Keratinocyte (primary cell): Measurements from ENCODE around the gene RXRA. TPM values are rescaled to one million over a fixed set of nuclear protein-coding genes. Genes with fewer than 3 reads are reported as not detected.

Source experiments
- DNase-seq: peaks from one replicate; pipeline ENCODE4 v3.0.0-alpha.2; 2011; ENCODE audit warnings: low read depth, missing footprints, low spot score
- FAIRE-seq: peaks from 2 replicates; lab custom pipeline; 2011; peaks lifted over from hg19 to GRCh38; lab: Jason Lieb, UNC
- H2AFZ ChIP-seq: 2 replicates; pipeline ENCODE4 v1.6.0; 2012; ENCODE audit warnings: low read length, control low read depth, inconsistent platforms; ENCODE audit not compliant: control insufficient read depth
- H3K27ac ChIP-seq: 2 replicates; pipeline ENCODE4 v1.5.1; 2011; ENCODE audit warnings: low read length; ENCODE audit not compliant: control insufficient read depth, insufficient read depth
- H3K27me3 ChIP-seq: 3 replicates; pipeline ENCODE4 v1.6.0; 2011; ENCODE audit warnings: low read length; ENCODE audit not compliant: control insufficient read depth, insufficient read depth; ENCODE audit errors: extremely low read depth
- H3K36me3 ChIP-seq, 2 experiments: 2 replicates in 1 of 2; 3 replicates in 1 of 2; pipeline ENCODE4 v1.5.1; 2011; ENCODE audit warnings: low read length in 2 of 2, mild to moderate bottlenecking in 1 of 2; ENCODE audit not compliant: control insufficient read depth in 2 of 2, insufficient read depth in 2 of 2; ENCODE audit errors: extremely low read depth in 1 of 2
- H3K4me1 ChIP-seq: 3 replicates; pipeline ENCODE4 v1.5.1; 2011; ENCODE audit warnings: low read length; ENCODE audit not compliant: control insufficient read depth, insufficient read depth; ENCODE audit errors: extremely low read depth
- H3K4me2 ChIP-seq: 3 replicates; pipeline ENCODE4 v1.6.0; 2011; ENCODE audit warnings: low read depth, low read length; ENCODE audit not compliant: control insufficient read depth, insufficient read depth; ENCODE audit errors: extremely low read depth
- H3K4me3 ChIP-seq, 3 experiments: fragments of 200-600 bp in 1 of 3; sonication (generic) in 1 of 3; 2 replicates in 2 of 3; 3 replicates in 1 of 3; pipeline ENCODE4 v1.5.1; 2011 to 2016; ENCODE audit warnings: low read length in 3 of 3, mild to moderate bottlenecking in 3 of 3, control low read depth in 2 of 3, inconsistent platforms in 1 of 3, low read depth in 1 of 3, mixed read lengths in 1 of 3, mixed run types in 1 of 3, moderate library complexity in 1 of 3; ENCODE audit not compliant: control insufficient read depth in 2 of 3, insufficient read depth in 2 of 3; ENCODE audit errors: extremely low read depth in 1 of 3
- H3K79me2 ChIP-seq: 2 replicates; pipeline ENCODE4 v1.6.0; 2012; ENCODE audit warnings: low read length; ENCODE audit not compliant: control insufficient read depth, insufficient read depth
- H3K9ac ChIP-seq: 3 replicates; pipeline ENCODE4 v1.6.0; 2011; ENCODE audit warnings: low read length; ENCODE audit not compliant: control insufficient read depth, insufficient read depth; ENCODE audit errors: extremely low read depth
- H3K9me1 ChIP-seq: 3 replicates; pipeline ENCODE4 v1.6.0; 2011; ENCODE audit warnings: low read length; ENCODE audit not compliant: control insufficient read depth, insufficient read depth; ENCODE audit errors: extremely low read depth
- H3K9me3 ChIP-seq: 2 replicates; pipeline ENCODE4 v1.5.1; 2012; ENCODE audit warnings: low read depth, low read length; ENCODE audit not compliant: control insufficient read depth
- H4K20me1 ChIP-seq: 3 replicates; pipeline ENCODE4 v1.6.0; 2011; ENCODE audit warnings: low read length; ENCODE audit not compliant: control insufficient read depth, insufficient read depth; ENCODE audit errors: extremely low read depth
- CTCF ChIP-seq, 3 experiments: IDR thresholded peaks in 1 of 3; conservative IDR thresholded peaks in 1 of 3; optimal IDR thresholded peaks in 1 of 3; 2 replicates in 2 of 3; 3 replicates in 1 of 3; pipeline versions ENCODE3 to v1.5.1; 2011; ENCODE audit warnings: low read length in 3 of 3, mild to moderate bottlenecking in 3 of 3, moderate library complexity in 2 of 3, control low read depth in 1 of 3, inconsistent platforms in 1 of 3; ENCODE audit not compliant: insufficient read depth in 2 of 3; ENCODE audit errors: extremely low read depth in 1 of 3
- EZH2 ChIP-seq: IDR thresholded peaks from one replicate; pipeline ENCODE4 v1.6.1; 2012; ENCODE audit warnings: inconsistent platforms, mild to moderate bottlenecking, low read length, moderate library complexity
- dilution Hi-C: fragments of 300-500 bp; cut with MboI; formaldehyde crosslinking; loops from one replicate; pipeline ENCODE4 v1.7.0; 2020; ENCODE audit warnings: low sequenced_read_pairs; ENCODE audit not compliant: extremely low pct_ligation_motif_present
- polyA plus RNA-seq, 5 experiments: library from polyadenylated mRNA; depleted of rRNA in 3 of 5; stranded (reverse) in 3 of 5; stranded (forward) in 1 of 5; unstranded in 1 of 5; fragments of >200 nt; gene quantifications; 1 replicate in 1 of 5; 2 replicates in 3 of 5; 3 replicates in 1 of 5; pipeline versions ENCODE4 v1.2.1 to v1.2.3, GENCODE V29; 2011 to 2012; ENCODE audit warnings: missing spikeins in 2 of 5, low read depth in 1 of 5, low replicate concordance in 1 of 5

RXRA gene
- polyA plus RNA-seq, 1 donor (not counting 4 experiments of a cell fraction or from before 2014, with no cell fraction given) = 9.7 TPM

GRCh38 chr9:134422301-134423090, 96.2 kb downstream of the RXRA start:
- Histone ChIP-seq H3K9ac (no peak overlapping the region), H3K4me3 (no peak overlapping the region), H2AFZ (no peak overlapping the region), H3K27me3 (no peaks in the 10 kb centered on the region), H4K20me1 (peaks cover 8% of the 10 kb centered on the region), H3K27ac (no peak overlapping the region), H3K4me1 (no peaks in the 10 kb centered on the region), H3K79me2 (no peaks in the 10 kb centered on the region), H3K9me3 (no peaks in the 10 kb centered on the region), H3K36me3 (peaks cover 16 to 22% of the 10 kb centered on the region in 2 experiments), H3K9me1 (no peaks in the 10 kb centered on the region), H3K4me2 (no peak overlapping the region)
- dilution Hi-C loops = no loop called here
- TF ChIP-seq EZH2 (no peak), CTCF (optimal IDR thresholded peaks at IDR 0.05 in 1 of 3, IDR thresholded peaks at IDR 0.05 in 1 of 3, conservative IDR thresholded peaks at IDR 0.05 in 1 of 3; ENCODE audit: extremely low read depth in 1 of 3, insufficient read depth in 2 of 3, low read length in 3 of 3) (no peak)
- FAIRE-seq = no peak
- DNase-seq = peak; percentile 53

GRCh38 chr9:134423166-134423565, 96.9 kb downstream of the RXRA start:
- H3K27me3 ChIP-seq = no peaks in the 10 kb centered on the region
- no peak for DNase-seq
- TF ChIP-seq EZH2 (no peak), CTCF (optimal IDR thresholded peaks at IDR 0.05 in 1 of 3, IDR thresholded peaks at IDR 0.05 in 1 of 3, conservative IDR thresholded peaks at IDR 0.05 in 1 of 3; ENCODE audit: extremely low read depth in 1 of 3, insufficient read depth in 2 of 3, low read length in 3 of 3) (no peak)
- H3K36me3 ChIP-seq = peaks cover 10 to 19% of the 10 kb centered on the region in 2 experiments
- no peaks in the 10 kb centered on the region for H3K9me1 ChIP-seq
- no peak overlapping the region for H3K9ac ChIP-seq
- no peaks in the 10 kb centered on the region for H3K79me2 ChIP-seq
- H3K27ac ChIP-seq = no peak overlapping the region
- no peaks in the 10 kb centered on the region for H3K4me1 ChIP-seq
- no peak overlapping the region for H3K4me2 ChIP-seq
- dilution Hi-C loops = no loop called here
- FAIRE-seq = no peak
- H4K20me1 ChIP-seq = peaks cover 8% of the 10 kb centered on the region
- no peak overlapping the region for H2AFZ ChIP-seq
- H3K4me3 ChIP-seq = no peak overlapping the region
- H3K9me3 ChIP-seq = no peaks in the 10 kb centered on the region
